NCI-H524 (cell line): ENCODE data around the gene YWHAH.

Experiments used
- DNase-seq, 2 experiments: peaks; one replicate each; lab custom pipeline; 2025; lab: John Stamatoyannopoulos, UW

YWHAH gene

DNA sequence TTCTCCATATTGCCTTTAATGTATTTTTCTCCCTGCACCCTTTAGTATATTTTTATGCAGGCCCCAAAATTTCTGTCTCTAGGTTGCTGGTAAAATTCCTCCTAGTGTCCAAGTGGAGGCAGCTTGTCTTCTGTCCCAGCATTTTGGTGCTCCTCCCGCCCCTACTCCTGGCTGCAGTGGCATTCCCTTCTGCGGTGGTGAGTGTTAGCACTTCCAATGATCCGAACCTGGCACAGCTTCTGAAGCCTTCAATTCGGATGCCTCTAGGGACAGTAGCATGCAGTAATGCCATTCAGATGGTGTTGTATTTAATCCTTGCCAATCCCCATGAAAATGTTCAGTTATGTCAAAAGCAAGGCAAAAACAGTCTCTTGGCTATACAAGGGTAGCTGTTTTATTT is 5.9 kb downstream of the YWHAH start:
- DNase-seq: no peak

DNA sequence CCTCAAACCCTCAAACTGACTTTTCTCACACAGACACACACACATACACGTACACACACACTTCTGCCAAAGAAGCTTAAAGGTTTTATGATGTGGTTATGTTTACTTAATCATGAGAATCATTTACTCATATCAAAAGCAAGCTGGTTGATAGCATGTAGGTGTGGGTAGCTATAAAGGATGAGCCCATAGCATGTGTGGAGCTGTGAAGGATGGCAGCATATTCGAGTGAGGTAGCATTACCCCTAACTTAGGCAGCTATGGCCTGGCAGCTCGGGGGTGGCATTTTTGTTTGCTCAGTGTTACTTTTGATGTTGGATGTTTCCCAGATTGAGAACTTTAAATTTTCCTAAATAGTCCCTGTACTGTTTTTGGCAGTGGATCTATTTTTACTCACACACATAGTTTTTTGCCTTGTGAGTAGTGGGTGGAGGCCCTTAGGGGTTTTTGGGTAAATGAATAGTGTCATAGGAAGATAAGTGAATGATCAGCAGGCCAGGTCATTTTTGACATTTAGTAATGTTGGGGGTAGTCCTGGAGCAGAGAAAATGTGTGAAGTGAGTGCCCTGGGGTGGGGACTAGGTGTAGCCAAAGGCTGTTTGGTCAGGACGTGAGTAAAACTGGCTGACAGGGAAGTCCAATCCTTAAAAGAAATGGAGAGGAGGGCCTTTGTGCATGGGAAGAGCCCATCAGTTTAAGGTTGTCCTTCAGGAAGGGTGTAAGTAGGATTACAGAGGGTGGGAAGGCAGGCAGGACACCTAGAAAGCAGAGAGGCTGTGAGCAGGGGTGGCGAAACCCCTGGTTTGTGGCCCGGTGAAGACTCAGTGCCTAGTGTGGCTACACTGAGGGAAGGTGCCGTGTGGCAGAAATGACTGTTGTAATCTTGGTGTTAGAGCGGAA is 7.1 kb downstream of the YWHAH start:
- DNase-seq: no peak

DNA sequence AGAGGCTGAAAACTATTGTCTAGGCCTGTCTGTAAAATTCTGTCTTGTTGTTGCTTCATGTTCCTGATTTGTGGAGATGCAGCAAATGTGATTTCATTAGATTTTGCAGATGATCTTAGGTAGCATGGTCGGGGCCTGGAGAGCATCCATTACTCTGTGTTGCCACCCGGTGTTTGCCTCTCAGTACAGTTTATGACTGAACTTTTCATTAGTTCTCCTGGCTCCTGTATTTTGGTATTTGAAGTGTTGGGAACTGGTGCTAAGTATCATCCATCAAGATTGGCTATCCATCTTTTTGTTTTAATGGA is 7.7 kb downstream of the YWHAH start:
- DNase-seq: no peak

DNA sequence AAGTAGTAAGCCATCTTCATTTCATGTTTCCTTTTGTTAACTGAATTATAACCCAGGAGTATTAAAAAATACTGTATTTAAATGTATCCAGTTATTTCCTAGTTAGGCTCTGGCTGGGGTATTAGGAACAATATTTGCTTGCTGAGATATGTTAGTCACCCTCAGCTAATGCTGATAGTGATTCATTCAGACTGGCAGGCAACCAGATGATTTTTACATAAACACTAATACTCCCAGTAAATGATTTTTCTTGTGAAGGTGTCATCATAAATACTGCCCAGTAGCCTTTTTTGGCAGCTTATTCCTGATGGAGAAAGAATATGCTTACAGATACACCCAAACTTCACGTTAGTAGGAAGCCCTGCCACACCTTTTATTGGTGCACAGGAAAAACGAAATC is 8.1 kb downstream of the YWHAH start:
- DNase-seq: no peak

DNA sequence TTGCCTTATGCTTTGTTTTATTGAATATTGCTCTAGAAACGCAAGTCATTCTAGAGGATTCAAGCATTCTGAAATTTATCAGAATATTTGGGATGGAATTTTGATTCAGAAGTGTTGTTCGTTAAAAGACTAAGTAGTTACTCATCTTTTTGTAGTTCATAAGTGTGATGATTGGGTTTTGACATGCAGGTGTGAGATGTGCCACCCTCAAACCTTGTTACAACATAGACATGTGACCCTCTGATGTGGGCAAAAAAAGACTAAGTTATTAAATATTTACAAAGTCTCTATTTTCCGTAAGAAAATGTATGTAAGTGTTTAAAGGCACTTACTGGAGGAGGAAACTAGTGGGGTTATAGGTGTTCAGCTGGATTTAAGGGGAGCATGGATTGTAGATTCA is 8.9 kb downstream of the YWHAH start:
- DNase-seq: no peak

DNA sequence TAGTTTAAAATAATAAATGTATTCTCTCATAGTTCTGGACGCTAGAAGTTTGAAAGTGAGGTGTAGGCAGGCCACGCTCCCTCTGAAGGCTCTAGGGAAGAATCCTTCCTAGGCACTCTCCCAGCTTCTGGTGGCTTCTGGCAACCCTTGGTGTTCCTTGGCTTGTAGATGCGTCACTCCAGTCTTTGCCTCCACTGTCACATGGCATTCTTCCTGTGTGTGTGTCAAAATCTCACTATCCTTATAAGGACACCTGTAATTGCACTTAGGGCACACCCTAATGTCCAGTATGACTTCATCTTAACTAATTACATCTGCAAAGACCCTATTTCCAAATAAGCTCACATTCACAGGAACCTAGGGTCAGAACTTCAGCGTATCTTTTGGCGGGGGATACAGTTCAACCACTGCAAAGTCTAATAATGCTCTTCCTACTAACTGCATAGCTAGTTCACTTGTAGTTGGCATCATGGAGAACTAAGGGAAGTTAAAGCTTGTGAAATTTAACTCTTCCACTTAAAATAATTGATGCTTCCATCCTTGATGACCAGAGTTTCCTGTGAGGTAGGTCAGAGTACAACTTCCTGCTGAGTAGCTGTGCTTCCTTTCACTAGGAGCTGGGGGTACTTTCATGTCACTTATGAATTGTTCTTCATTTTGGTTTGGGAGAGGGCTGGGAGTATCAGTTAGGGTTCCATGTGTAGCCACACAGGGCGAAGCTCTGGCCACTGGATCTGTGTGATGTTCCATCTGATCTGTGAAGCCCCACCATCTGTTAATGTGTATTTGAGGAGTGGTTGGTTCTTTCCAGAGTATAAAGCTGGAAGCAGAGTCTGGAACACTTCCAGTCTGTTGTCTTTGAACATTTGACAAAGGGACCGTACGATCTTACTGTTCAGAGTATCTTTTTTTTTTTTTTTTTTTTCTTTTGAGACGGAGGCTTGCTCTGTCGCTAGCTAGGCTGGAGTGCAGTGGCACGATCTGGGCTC is 10.5 kb downstream of the YWHAH start:
- DNase-seq: peak in 1 of 2 experiments; percentile 11

DNA sequence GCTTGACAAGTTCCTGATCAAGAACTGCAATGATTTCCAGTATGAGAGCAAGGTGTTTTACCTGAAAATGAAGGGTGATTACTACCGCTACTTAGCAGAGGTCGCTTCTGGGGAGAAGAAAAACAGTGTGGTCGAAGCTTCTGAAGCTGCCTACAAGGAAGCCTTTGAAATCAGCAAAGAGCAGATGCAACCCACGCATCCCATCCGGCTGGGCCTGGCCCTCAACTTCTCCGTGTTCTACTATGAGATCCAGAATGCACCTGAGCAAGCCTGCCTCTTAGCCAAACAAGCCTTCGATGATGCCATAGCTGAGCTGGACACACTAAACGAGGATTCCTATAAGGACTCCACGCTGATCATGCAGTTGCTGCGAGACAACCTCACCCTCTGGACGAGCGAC is 12.0 kb downstream of the YWHAH start:
- no peak for DNase-seq

DNA sequence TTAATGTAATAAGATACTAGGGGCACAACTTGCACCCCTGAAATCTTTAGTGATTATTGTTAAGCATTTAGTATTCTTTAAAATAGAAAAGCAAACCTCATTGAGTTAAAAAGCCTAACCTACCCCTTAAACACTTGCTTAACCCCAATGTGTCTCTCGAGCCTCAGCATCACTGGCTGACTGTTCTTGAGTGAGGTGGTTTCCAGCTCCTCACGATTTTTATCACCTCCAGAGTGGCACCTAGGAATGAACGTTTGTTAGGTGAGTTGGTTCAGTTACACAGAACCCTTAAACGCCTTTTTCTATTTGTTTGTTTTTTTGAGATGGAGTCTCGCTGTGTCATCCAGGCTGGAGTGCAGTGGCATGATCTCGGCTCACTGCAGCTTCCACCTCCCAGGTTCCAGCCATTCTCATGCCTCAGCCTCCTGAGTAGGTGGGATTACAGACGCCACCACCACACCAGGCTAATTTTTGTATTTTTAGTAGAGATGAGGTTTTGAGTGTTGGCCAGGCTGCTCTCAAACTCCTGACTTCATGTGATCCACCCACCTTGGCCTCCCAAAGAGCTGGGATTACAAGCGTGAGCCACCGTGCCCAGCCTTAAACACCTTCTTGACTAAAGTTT is 13.7 kb downstream of the YWHAH start:
- DNase-seq: no peak

DNA sequence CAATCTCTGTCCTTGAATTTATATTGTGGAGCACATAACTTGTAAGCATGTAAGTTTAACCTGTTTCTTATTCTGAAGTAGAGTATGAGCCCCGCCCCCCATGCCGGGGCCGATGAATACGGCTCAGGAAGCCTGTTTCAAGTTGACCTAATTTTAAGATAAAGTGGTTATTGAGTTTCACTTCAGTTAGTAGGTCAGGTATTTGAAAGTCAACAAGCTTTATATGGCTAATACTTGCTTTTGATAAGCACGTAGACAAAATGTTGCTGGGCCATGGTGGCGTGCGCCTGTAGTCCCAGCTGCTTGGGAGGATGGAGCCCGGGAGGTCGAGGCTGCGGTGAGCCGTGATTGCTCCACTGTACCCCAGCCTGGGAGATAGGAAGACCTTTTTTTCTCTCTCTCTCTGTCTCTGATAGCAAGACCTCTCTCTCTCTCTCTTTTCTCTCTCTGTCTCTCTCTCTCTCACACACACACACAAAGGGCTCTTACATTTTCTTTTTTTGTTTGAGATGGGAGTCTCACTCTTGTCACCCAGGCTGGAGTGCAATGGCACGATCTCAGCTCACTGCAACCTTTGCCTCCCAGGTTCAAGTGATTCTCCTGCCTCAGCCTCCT is 14.4 kb downstream of the YWHAH start:
- DNase-seq: no peak

DNA sequence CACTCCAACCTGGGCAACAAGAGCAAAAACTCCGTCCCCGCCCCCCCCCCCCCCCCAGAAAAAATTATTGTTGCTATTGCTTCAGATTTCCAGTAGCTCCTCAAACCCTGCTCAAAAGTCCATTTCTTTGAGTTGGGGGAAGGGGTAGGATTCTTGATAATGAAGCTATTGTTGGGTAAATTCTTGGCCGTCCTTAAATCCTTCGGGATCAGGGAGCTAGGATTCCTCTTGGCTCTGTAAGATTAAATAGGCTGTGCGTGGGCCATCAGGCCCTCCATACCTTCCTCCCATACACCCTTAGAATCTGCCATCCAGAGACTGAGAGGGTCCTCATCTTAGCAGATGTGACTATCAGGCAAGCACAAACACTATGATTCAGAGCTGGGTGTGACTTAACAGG is 16.4 kb downstream of the YWHAH start:
- DNase-seq: no peak

DNA sequence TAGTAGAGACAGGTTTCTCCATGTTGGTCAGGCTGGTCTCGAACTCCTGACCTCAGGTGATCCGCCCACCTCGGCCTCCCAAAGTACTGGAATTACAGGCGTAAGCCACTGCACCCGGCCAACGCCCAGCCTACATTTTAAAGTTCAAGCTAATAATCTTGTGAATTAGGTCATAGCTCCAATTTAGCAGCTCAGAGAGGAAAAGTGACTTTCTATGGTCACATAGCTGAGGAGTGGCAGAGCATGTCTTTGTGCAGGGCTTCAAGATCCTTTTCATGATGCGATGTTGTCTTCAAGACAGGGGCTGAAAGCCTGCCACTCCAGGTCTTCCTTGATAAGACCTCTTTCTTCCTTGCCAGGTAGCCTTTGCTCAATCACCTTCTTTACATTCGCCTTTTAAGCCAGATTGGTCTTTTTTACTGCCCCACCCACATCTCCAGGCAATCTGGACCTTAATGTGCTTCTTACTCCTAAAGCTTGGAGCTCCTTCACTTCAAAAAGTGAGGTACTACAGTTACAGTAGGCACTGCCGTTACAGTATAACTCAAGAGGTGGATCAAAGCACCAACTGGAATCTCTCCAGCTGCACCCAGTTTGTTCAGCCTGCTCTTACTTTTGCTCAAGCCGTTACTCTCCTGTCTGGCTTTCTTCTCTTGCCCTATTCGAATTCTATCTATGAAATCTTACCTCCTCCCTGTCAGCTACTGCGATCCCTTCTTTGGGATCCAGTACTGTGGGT is 18.2 kb downstream of the YWHAH start:
- peak in 1 of 2 experiments; percentile 22 for DNase-seq

DNA sequence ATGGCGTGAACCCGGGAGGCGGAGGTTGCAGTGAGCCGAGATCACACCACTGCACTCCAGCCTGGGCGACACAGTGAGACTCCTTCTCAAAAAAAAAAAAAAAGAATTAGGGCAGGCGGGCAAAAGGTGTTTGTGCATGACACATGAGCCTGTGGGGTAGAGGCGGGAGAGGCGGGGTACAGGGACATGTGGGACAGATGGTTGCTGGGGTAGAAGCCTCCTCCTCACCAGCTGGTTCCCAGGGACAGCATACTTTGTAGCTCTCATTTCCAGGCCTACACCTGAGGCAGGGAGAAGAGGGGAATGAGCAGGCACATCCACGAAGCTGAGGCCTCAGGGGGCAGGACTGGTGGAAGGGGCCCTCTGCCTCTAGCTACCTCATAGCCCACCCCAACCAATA is 23.7 kb downstream of the YWHAH start:
- DNase-seq: peak; percentile 41 to 89

DNA sequence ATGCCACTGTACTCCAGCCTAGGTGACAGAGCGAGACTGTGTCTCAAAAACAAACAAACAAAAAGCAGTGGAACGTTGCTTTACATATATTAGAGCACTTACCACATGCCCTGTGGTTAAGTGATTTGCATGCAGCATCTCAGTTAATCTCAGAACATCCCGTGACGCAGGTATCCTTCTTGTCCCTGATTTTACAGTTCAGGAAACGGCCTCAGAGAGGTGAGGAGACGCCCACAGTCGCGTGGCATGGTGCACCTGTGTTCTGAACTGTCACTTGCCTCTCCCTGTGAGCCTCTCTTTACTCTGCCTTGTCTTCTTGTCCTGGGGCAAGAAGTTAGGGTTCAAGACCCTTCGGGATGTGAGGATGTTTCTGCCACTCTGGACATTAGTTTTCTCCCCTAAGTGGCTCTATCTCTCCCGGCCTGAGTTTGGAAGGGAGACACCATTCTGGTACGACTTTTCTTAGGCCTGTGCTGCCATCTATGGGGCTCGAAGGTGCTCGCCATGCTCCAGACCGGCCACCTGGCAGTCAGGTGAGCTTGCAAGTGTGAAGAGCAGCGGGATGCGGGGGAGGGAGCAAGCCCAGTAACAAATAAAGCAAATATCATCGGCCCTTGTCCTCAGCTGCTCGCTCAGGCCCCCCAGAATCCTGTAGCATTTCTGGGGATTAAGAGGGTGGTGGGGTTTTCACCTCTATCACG is 25.6 kb downstream of the YWHAH start:
- DNase-seq: peak; percentile 64 to 84

DNA sequence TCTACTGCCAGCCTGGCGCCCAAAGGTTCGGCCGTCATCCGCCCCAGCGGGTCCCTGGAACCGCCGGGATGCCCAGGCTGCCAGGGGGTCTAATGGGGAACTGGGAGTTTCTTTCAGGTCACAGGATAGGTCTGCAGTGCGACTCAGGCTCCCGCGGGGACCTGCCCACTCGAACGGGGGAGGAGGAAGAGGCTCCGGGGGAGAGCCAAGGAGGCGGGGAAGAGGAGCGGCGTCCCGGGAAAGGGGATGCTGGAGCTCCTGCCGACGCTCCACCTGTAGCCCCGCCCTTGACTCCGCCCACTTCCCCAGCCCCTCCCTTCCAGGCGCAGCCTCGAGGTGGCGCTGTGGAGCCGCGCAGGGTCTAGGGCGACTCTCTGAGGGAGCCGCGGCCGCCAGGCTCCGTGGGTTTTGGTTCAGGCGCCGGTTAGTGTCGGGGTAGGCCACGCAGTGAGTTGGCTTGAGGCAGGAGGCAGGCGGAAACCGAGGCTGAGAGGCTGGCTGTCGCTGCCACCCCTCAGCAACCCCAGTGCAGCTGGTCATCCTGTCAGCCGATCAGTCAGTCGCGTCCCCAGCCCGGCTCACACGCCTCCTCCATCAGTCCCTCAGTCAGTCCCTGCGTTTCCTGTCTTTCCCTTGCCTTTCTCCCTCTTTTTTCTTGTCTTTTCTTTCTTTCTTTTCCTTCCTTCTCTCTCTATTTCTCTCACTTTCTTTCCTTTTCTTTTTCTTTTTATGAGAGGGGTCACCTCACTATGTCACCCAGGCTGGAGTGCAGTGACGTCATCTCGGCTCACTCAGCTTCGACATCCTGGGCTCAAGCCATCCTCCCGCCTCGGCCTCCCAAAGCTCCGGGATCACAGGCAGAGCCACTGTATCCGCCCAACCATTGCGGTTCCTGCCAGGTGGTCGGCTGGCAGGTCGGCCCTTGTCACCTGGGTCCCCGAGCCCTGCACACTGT is 26.4 kb downstream of the YWHAH start:
- peak; percentile 74 to 83 for DNase-seq

DNA sequence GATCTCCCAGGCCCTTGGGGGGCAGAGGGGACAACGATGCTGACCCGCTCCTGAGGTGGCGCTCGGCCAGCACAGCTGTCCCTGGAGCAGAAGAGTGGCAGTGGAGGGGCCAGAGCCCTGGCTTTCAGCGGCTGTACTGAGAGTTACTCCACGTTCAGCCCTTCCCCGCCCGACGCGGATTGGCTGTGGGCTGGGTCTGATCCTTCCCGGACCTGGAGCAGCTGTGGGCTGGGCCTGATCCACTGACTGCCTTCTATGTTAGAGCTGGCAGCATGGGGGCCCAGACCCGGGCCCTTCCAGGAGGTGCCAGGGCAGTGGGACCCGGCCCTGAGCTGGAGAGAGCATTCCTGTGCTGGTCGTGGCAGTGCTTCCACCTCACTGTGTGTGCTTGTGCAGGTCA is 27.8 kb downstream of the YWHAH start:
- DNase-seq: no peak

DNA sequence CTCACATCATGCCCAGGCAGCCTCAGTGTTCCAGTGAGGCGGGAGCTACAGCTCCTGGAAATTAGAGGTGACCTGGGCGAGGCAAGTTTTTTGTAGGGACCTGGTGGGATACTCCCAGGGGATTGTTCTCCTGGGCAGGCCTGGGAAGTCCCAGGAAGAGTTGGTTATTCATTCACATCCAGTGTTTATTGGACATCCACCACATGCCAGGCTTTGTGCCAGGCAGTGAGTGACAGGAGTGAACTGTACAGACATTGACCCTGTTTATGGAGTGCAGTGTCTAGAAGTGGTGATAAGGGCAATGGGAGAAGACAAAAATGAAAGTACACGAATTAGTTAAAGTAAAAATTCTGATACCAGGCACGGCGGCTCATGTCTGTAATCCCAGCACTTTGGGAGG is 29.4 kb downstream of the YWHAH start:
- DNase-seq: no peak

DNA sequence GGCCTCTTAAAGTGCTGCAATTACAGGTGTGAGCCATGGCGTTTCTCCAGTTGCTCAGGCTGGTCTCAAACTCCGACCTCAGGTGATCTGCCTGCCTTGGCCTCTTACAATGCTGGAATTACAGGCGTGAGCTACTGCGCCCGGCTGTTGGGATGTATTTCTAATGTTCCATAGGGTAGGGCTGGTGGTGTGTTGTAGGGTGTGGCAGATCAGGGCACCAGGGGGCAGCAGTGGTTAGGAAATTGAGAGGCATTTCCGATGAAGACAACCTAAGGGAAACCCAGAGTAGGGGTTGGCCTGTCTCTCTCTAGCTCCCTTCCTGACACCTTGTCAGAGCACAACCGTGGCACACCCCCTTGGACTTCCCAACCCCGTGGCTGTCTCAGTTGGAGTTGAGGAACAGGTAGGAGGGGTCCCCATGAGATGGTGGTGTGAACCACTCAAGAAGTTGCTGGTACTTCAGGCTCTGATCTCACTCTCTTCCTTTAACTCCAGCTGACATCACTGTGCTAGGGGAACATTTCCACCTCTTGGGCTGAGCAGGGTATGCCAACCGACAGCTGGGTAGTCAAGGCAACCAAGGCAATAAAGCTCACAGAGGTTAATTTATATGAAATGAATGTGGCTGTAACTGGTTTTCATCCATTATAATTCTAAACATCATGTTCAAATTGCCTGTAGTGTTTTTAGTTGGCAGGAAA is 33.0 kb downstream of the YWHAH start:
- DNase-seq: peak; percentile 41 to 80

DNA sequence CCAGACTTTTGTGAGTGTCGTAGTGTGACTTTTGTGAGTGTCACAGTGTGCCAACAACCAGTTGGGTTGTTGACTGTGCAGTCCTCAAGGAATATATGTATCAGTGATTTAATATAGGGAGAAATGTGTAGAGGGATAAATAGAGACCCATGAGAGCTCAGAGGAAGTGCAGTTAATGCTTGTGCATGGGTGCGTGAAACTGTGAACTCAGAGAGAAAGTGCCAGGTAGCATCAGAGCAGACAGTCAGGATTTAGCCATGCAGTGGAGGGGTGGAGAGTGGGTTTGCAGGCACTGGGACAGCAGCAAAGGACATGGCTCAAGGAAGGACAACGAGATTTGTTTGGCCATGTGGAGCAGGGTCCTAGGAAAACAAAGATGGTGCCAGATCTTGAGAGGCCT is 33.6 kb downstream of the YWHAH start:
- DNase-seq: no peak

DNA sequence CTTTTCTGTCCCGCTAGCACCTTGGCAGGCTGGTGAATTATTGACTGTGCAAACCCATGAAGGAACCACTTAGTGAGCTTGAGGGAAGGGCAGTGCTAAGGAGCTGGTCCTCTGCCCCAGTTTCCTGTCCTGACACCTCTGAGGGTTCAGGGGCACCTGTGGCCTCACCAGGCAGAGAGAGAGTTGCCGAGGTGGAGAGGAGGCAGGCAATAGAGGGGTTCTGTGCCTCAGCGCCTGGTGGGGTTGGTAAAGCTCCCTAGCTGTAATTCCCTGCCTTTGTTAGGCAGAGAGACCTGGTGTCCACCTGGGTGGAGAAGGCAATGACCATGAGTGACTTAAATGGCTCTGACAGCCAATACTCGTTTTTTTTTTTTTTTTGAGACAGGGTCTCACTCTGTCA is 36.3 kb downstream of the YWHAH start:
- DNase-seq: no peak
